GM23338 (cell line): ENCODE measurements around the gene FILIP1L. TPM values are rescaled to one million over a fixed set of nuclear protein-coding genes. Genes with fewer than 3 reads are reported as not detected.
A peak's percentile ranks its signal among the peaks of the same experiment; 100 is the strongest.

ENCODE experiments used
- ATAC-seq: fragments of 200-7000 bp; cut with Tn5 transposase; 3 replicates; pipeline ENCODE4 v1.9.1; 2020
- DNase-seq: peaks from one replicate; pipeline ENCODE4 v3.0.0-alpha.2; 2015; ENCODE audit warnings: low spot score
- H2AFZ ChIP-seq: fragments of 200-600 bp; sonication (generic); 2 replicates; pipeline ENCODE4 v1.8.0; 2016; ENCODE audit warnings: antibody characterized with exemption, mild to moderate bottlenecking, moderate library complexity
- H3F3A ChIP-seq: fragments of 200-600 bp; sonication (generic); replicated peaks from 2 replicates; pipeline ENCODE4 v1.8.0; 2017; ENCODE audit warnings: antibody characterized with exemption, mixed run types, low read depth
- H3K27ac ChIP-seq: fragments of 200-600 bp; sonication (generic); 2 replicates; pipeline ENCODE4 v1.6.1; 2016; ENCODE audit warnings: low read depth
- H3K27me3 ChIP-seq: fragments of 200-600 bp; sonication (generic); 2 replicates; pipeline ENCODE4 v1.8.0; 2016; ENCODE audit warnings: mild to moderate bottlenecking, mixed run types, moderate library complexity; ENCODE audit not compliant: insufficient read depth
- H3K36me3 ChIP-seq: fragments of 200-600 bp; sonication (generic); 2 replicates; pipeline ENCODE4 v1.8.0; 2016; ENCODE audit warnings: mild to moderate bottlenecking; ENCODE audit not compliant: insufficient read depth
- H3K4me1 ChIP-seq: fragments of 200-600 bp; sonication (generic); 2 replicates; pipeline ENCODE4 v1.8.0; 2016; ENCODE audit warnings: mild to moderate bottlenecking, moderate library complexity; ENCODE audit not compliant: insufficient read depth
- H3K4me2 ChIP-seq: fragments of 200-600 bp; sonication (generic); 2 replicates; pipeline ENCODE4 v1.7.1; 2017; ENCODE audit warnings: mixed run types
- H3K4me3 ChIP-seq: fragments of 200-600 bp; sonication (generic); 2 replicates; pipeline ENCODE4 v1.6.1; 2016; ENCODE audit warnings: mixed run types
- H3K79me2 ChIP-seq: fragments of 200-600 bp; sonication (generic); replicated peaks from 2 replicates; pipeline ENCODE4 v1.8.0; 2017; ENCODE audit warnings: mild to moderate bottlenecking; ENCODE audit not compliant: insufficient read depth
- H3K9me2 ChIP-seq: fragments of 200-600 bp; sonication (generic); 2 replicates; pipeline ENCODE4 v1.8.0; 2017; ENCODE audit not compliant: insufficient read depth
- H4K20me1 ChIP-seq: fragments of 200-600 bp; sonication (generic); replicated peaks from 2 replicates; pipeline ENCODE4 v1.8.0; 2017; ENCODE audit warnings: mild to moderate bottlenecking; ENCODE audit not compliant: insufficient read depth
- H3K27ac Mint-ChIP-seq: 2 replicates; pipeline ENCODE4 v1.8.0; 2020; ENCODE audit warnings: inconsistent platforms, mild to moderate bottlenecking, moderate library complexity, mixed read lengths
- H3K27me3 Mint-ChIP-seq: 3 replicates; pipeline ENCODE4 v1.8.0; 2022; ENCODE audit warnings: low read depth, mild to moderate bottlenecking, moderate library complexity, mixed read lengths, inconsistent platforms; ENCODE audit not compliant: insufficient read depth, poor library complexity
- H3K36me3 Mint-ChIP-seq: 3 replicates; pipeline ENCODE4 v1.8.0; 2021; ENCODE audit warnings: low read depth, mild to moderate bottlenecking, inconsistent platforms, moderate library complexity, mixed read lengths
- H3K4me1 Mint-ChIP-seq: 3 replicates; pipeline ENCODE4 v1.8.0; 2020; ENCODE audit warnings: mild to moderate bottlenecking, inconsistent platforms, mixed read lengths
- H3K4me3 Mint-ChIP-seq: 3 replicates; pipeline ENCODE4 v1.8.0; 2021; ENCODE audit warnings: moderate library complexity, mild to moderate bottlenecking, inconsistent platforms, mixed read lengths
- H3K9me3 Mint-ChIP-seq: 3 replicates; pipeline ENCODE4 v1.8.0; 2020; ENCODE audit warnings: moderate library complexity, mild to moderate bottlenecking, inconsistent platforms, mixed read lengths
- CREB1 ChIP-seq: fragments of 250-450 bp; sonication (Bioruptor Pico); IDR thresholded peaks from 2 replicates; pipeline ENCODE4 v1.5.0; 2020; ENCODE audit warnings: low read depth, mild to moderate bottlenecking, moderate library complexity
- EZH2 ChIP-seq: fragments of 200-600 bp; sonication (generic); IDR thresholded peaks from one replicate; pipeline ENCODE4 v1.8.0; 2017; ENCODE audit warnings: antibody characterized with exemption, mild to moderate bottlenecking, low read depth; ENCODE audit not compliant: unreplicated experiment
- EZH2phosphoT487 ChIP-seq: fragments of 200-600 bp; sonication (generic); IDR thresholded peaks from one replicate; pipeline ENCODE4 v1.8.1; 2018; ENCODE audit warnings: antibody characterized with exemption; ENCODE audit not compliant: unreplicated experiment
- JUNB ChIP-seq: IDR thresholded peaks from one replicate; pipeline ENCODE4 v1.6.1; 2016; ENCODE audit warnings: antibody characterized with exemption; ENCODE audit not compliant: unreplicated experiment
- NANOG ChIP-seq: IDR thresholded peaks from 2 replicates; pipeline ENCODE4 v1.6.1; 2016; ENCODE audit warnings: antibody characterized with exemption, borderline replicate concordance
- POLR2AphosphoS5 ChIP-seq: IDR thresholded peaks from 2 replicates; pipeline ENCODE4 v1.6.1; 2016; ENCODE audit warnings: antibody characterized with exemption, low read depth
- STAT1 ChIP-seq: IDR thresholded peaks from one replicate; pipeline ENCODE4 v1.6.1; 2016; ENCODE audit warnings: antibody characterized with exemption; ENCODE audit not compliant: unreplicated experiment
- ZNF114 ChIP-seq: fragments of 250-450 bp; sonication (Bioruptor Pico); IDR thresholded peaks from 2 replicates; pipeline ENCODE4 v1.5.0; 2020; ENCODE audit warnings: mild to moderate bottlenecking, moderate library complexity
- ZNF331 ChIP-seq: fragments of 250-450 bp; sonication (Bioruptor Pico); IDR thresholded peaks from 2 replicates; pipeline ENCODE4 v1.5.0; 2020; ENCODE audit warnings: low read depth, mild to moderate bottlenecking, moderate library complexity
- polyA plus RNA-seq: library from polyadenylated mRNA; unstranded; fragments of >200 nt; fragmentation: Nextera tagmentation; extraction: Ambion mirVana; gene quantifications from 2 replicates; pipeline ENCODE4 v1.2.1, GENCODE V29; 2016
- total RNA-seq: library from RNA; depleted of rRNA; stranded (reverse); fragments of >200 nt; shearing (Covaris generic); gene quantifications from 2 replicates; pipeline ENCODE4 v1.2.3, GENCODE V29; 2014
- TF ChIP-seq, protein P1 (sequence below): fragments of 250-450 bp; sonication (Bioruptor Pico); IDR thresholded peaks from 2 replicates; pipeline ENCODE4 v1.5.0; 2020; ENCODE audit warnings: mild to moderate bottlenecking, moderate library complexity
- TF ChIP-seq, protein P2 (sequence below), 2 experiments: fragments of 200-600 bp in 1 of 2; sonication (generic) in 1 of 2; conservative IDR thresholded peaks; 2 replicates each; pipeline versions ENCODE4 v1.5.1 to v1.6.1; 2016 to 2017; ENCODE audit warnings: antibody characterized with exemption in 2 of 2, low read depth in 2 of 2, mild to moderate bottlenecking in 2 of 2, moderate library complexity in 1 of 2
- TF ChIP-seq, protein P3 (sequence below): IDR thresholded peaks from one replicate; pipeline ENCODE4 v1.6.1; 2018; ENCODE audit warnings: antibody characterized with exemption; ENCODE audit not compliant: unreplicated experiment
- TF ChIP-seq, protein P4 (sequence below): IDR thresholded peaks from 2 replicates; pipeline ENCODE4 v1.6.1; 2016; ENCODE audit warnings: antibody characterized with exemption

The FILIP1L gene
- total and polyA plus RNA-seq, 2 experiments from 2014 or later, result 1.6 TPM; not detected in 1

DNA sequence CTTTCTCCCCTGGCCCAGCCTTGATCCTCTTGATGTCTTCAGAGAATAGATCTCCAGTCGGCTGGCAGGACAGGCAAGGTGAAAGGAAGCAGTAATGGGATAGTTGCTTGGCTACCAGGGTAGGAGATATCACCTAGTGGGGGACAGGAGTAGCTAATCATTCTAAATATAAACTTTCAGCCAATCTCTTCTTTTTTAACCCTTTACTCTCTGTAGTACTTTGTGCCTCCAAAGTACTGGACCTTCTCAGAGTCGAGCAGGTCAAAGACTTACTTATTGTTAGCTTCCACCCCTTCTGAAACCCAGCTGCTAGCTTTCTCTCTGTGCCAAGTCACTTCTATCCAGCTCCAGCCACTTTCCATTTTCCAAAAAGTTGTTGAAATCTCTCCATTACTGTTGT, 43.4 kb upstream of the FILIP1L start:
- H3K9me3 Mint-ChIP-seq, result peaks cover 17% of the 10 kb centered on the region
- Histone ChIP-seq H2AFZ (no peak overlapping the region), H3K4me3 (no peak overlapping the region), H3K79me2 (no peaks in the 10 kb centered on the region), H3K9me2 (no peaks in the 10 kb centered on the region), H3K27ac (no peak overlapping the region), H3F3A (no peaks in the 10 kb centered on the region), H3K27me3 (no peaks in the 10 kb centered on the region), H3K4me1 (no peaks in the 10 kb centered on the region), H4K20me1 (no peaks in the 10 kb centered on the region), H3K4me2 (no peak overlapping the region), H3K36me3 (peaks cover 4% of the 10 kb centered on the region; the same call in 1 of the 2 replicates)
- ATAC-seq, result no peak
- peak; percentile 4 for DNase-seq
- peaks cover 19% of the 10 kb centered on the region for H3K36me3 Mint-ChIP-seq
- no peak overlapping the region for H3K4me3 Mint-ChIP-seq
- H3K27ac Mint-ChIP-seq, result no peak overlapping the region
- no peaks in the 10 kb centered on the region for H3K27me3 Mint-ChIP-seq
- no peak for TF ChIP-seq EZH2phosphoT487
- TF ChIP-seq, protein P1, sequence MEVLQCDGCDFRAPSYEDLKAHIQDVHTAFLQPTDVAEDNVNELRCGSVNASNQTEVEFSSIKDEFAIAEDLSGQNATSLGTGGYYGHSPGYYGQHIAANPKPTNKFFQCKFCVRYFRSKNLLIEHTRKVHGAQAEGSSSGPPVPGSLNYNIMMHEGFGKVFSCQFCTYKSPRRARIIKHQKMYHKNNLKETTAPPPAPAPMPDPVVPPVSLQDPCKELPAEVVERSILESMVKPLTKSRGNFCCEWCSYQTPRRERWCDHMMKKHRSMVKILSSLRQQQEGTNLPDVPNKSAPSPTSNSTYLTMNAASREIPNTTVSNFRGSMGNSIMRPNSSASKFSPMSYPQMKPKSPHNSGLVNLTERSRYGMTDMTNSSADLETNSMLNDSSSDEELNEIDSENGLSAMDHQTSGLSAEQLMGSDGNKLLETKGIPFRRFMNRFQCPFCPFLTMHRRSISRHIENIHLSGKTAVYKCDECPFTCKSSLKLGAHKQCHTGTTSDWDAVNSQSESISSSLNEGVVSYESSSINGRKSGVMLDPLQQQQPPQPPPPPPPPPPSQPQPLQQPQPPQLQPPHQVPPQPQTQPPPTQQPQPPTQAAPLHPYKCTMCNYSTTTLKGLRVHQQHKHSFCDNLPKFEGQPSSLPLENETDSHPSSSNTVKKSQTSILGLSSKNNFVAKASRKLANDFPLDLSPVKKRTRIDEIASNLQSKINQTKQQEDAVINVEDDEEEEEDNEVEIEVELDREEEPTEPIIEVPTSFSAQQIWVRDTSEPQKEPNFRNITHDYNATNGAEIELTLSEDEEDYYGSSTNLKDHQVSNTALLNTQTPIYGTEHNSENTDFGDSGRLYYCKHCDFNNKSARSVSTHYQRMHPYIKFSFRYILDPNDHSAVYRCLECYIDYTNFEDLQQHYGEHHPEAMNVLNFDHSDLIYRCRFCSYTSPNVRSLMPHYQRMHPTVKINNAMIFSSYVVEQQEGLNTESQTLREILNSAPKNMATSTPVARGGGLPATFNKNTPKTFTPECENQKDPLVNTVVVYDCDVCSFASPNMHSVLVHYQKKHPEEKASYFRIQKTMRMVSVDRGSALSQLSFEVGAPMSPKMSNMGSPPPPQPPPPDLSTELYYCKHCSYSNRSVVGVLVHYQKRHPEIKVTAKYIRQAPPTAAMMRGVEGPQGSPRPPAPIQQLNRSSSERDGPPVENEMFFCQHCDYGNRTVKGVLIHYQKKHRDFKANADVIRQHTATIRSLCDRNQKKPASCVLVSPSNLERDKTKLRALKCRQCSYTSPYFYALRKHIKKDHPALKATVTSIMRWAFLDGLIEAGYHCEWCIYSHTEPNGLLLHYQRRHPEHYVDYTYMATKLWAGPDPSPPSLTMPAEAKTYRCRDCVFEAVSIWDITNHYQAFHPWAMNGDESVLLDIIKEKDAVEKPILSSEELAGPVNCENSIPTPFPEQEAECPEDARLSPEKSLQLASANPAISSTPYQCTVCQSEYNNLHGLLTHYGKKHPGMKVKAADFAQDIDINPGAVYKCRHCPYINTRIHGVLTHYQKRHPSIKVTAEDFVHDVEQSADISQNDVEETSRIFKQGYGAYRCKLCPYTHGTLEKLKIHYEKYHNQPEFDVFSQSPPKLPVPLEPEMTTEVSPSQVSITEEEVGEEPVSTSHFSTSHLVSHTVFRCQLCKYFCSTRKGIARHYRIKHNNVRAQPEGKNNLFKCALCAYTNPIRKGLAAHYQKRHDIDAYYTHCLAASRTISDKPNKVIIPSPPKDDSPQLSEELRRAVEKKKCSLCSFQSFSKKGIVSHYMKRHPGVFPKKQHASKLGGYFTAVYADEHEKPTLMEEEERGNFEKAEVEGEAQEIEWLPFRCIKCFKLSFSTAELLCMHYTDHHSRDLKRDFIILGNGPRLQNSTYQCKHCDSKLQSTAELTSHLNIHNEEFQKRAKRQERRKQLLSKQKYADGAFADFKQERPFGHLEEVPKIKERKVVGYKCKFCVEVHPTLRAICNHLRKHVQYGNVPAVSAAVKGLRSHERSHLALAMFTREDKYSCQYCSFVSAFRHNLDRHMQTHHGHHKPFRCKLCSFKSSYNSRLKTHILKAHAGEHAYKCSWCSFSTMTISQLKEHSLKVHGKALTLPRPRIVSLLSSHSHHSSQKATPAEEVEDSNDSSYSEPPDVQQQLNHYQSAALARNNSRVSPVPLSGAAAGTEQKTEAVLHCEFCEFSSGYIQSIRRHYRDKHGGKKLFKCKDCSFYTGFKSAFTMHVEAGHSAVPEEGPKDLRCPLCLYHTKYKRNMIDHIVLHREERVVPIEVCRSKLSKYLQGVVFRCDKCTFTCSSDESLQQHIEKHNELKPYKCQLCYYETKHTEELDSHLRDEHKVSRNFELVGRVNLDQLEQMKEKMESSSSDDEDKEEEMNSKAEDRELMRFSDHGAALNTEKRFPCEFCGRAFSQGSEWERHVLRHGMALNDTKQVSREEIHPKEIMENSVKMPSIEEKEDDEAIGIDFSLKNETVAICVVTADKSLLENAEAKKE (CRISPR knock-in tag), result no peak
- TF ChIP-seq, protein P2, sequence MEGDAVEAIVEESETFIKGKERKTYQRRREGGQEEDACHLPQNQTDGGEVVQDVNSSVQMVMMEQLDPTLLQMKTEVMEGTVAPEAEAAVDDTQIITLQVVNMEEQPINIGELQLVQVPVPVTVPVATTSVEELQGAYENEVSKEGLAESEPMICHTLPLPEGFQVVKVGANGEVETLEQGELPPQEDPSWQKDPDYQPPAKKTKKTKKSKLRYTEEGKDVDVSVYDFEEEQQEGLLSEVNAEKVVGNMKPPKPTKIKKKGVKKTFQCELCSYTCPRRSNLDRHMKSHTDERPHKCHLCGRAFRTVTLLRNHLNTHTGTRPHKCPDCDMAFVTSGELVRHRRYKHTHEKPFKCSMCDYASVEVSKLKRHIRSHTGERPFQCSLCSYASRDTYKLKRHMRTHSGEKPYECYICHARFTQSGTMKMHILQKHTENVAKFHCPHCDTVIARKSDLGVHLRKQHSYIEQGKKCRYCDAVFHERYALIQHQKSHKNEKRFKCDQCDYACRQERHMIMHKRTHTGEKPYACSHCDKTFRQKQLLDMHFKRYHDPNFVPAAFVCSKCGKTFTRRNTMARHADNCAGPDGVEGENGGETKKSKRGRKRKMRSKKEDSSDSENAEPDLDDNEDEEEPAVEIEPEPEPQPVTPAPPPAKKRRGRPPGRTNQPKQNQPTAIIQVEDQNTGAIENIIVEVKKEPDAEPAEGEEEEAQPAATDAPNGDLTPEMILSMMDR (conservative IDR thresholded peaks at IDR 0.05; ENCODE audit: low read depth in 2 of 2), result no peak
- TF ChIP-seq, protein P3, sequence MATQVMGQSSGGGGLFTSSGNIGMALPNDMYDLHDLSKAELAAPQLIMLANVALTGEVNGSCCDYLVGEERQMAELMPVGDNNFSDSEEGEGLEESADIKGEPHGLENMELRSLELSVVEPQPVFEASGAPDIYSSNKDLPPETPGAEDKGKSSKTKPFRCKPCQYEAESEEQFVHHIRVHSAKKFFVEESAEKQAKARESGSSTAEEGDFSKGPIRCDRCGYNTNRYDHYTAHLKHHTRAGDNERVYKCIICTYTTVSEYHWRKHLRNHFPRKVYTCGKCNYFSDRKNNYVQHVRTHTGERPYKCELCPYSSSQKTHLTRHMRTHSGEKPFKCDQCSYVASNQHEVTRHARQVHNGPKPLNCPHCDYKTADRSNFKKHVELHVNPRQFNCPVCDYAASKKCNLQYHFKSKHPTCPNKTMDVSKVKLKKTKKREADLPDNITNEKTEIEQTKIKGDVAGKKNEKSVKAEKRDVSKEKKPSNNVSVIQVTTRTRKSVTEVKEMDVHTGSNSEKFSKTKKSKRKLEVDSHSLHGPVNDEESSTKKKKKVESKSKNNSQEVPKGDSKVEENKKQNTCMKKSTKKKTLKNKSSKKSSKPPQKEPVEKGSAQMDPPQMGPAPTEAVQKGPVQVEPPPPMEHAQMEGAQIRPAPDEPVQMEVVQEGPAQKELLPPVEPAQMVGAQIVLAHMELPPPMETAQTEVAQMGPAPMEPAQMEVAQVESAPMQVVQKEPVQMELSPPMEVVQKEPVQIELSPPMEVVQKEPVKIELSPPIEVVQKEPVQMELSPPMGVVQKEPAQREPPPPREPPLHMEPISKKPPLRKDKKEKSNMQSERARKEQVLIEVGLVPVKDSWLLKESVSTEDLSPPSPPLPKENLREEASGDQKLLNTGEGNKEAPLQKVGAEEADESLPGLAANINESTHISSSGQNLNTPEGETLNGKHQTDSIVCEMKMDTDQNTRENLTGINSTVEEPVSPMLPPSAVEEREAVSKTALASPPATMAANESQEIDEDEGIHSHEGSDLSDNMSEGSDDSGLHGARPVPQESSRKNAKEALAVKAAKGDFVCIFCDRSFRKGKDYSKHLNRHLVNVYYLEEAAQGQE, result no peak
- no peak for TF ChIP-seq CREB1 (CRISPR knock-in tag)
- no peak for TF ChIP-seq ZNF114 (CRISPR knock-in tag)
- TF ChIP-seq POLR2AphosphoS5, result no peak
- TF ChIP-seq NANOG, result no peak
- no peak for TF ChIP-seq EZH2
- TF ChIP-seq ZNF331 (CRISPR knock-in tag), result no peak
- no peak for TF ChIP-seq JUNB
- TF ChIP-seq, protein P4, sequence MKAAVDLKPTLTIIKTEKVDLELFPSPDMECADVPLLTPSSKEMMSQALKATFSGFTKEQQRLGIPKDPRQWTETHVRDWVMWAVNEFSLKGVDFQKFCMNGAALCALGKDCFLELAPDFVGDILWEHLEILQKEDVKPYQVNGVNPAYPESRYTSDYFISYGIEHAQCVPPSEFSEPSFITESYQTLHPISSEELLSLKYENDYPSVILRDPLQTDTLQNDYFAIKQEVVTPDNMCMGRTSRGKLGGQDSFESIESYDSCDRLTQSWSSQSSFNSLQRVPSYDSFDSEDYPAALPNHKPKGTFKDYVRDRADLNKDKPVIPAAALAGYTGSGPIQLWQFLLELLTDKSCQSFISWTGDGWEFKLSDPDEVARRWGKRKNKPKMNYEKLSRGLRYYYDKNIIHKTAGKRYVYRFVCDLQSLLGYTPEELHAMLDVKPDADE, result no peak
- no peak for TF ChIP-seq STAT1
- H3K4me1 Mint-ChIP-seq, result no peaks in the 10 kb centered on the region
